GM23248 (cell line): ENCODE results near the gene PGGHG. TPM values are rescaled to one million over a fixed set of nuclear protein-coding genes. Genes with fewer than 3 reads are reported as not detected.

ENCODE experiments used
- DNase-seq: peaks from one replicate; pipeline ENCODE4 v3.0.0-alpha.2; 2015
- H2AFZ ChIP-seq: fragments of 200-600 bp; sonication (generic); 2 replicates; pipeline ENCODE4 v1.6.1; 2016; ENCODE audit warnings: antibody characterized with exemption
- H3F3A ChIP-seq: fragments of 200-600 bp; sonication (generic); 2 replicates; pipeline ENCODE4 v1.6.1; 2016; ENCODE audit warnings: mild to moderate bottlenecking, antibody characterized with exemption, mixed run types; ENCODE audit not compliant: insufficient read depth
- H3K27ac ChIP-seq: fragments of 200-600 bp; sonication (generic); 2 replicates; pipeline ENCODE4 v1.5.1; 2016; ENCODE audit warnings: mild to moderate bottlenecking
- H3K27me3 ChIP-seq: fragments of 200-600 bp; sonication (generic); replicated peaks from 2 replicates; pipeline ENCODE4 v1.6.1; 2016; ENCODE audit warnings: mild to moderate bottlenecking; ENCODE audit not compliant: insufficient read depth
- H3K36me3 ChIP-seq: fragments of 200-600 bp; sonication (generic); 2 replicates; pipeline ENCODE4 v1.6.1; 2016; ENCODE audit warnings: low read depth, mild to moderate bottlenecking
- H3K4me1 ChIP-seq: fragments of 200-600 bp; sonication (generic); 2 replicates; pipeline ENCODE4 v1.6.1; 2016; ENCODE audit warnings: mild to moderate bottlenecking; ENCODE audit not compliant: insufficient read depth
- H3K4me2 ChIP-seq: fragments of 200-600 bp; sonication (generic); one replicate; pipeline ENCODE4 v1.6.1; 2016; ENCODE audit warnings: mild to moderate bottlenecking; ENCODE audit not compliant: unreplicated experiment
- H3K4me3 ChIP-seq: fragments of 200-600 bp; sonication (generic); 2 replicates; pipeline ENCODE4 v1.5.1; 2016; ENCODE audit warnings: mild to moderate bottlenecking
- H3K79me2 ChIP-seq: fragments of 200-600 bp; sonication (generic); 2 replicates; pipeline ENCODE4 v1.6.1; 2016; ENCODE audit warnings: mild to moderate bottlenecking; ENCODE audit not compliant: insufficient read depth
- H3K9ac ChIP-seq: fragments of 200-600 bp; sonication (generic); 2 replicates; pipeline ENCODE4 v1.6.1; 2016; ENCODE audit warnings: mild to moderate bottlenecking
- H3K9me2 ChIP-seq: fragments of 200-600 bp; sonication (generic); 2 replicates; pipeline ENCODE4 v1.6.1; 2016; ENCODE audit warnings: mixed run types, mild to moderate bottlenecking, moderate library complexity; ENCODE audit not compliant: insufficient read depth
- H3K9me3 ChIP-seq: fragments of 200-600 bp; sonication (generic); one replicate; pipeline ENCODE4 v1.6.1; 2017; ENCODE audit warnings: low read depth
- H4K20me1 ChIP-seq: fragments of 200-600 bp; sonication (generic); 2 replicates; pipeline ENCODE4 v1.6.0; 2016; ENCODE audit not compliant: insufficient read depth
- EZH2 ChIP-seq: fragments of 200-600 bp; sonication (generic); IDR thresholded peaks from 2 replicates; pipeline ENCODE4 v1.6.1; 2018; ENCODE audit warnings: antibody characterized with exemption, mild to moderate bottlenecking; ENCODE audit not compliant: insufficient read depth, poor library complexity, severe bottlenecking
- EZH2phosphoT487 ChIP-seq: fragments of 200-600 bp; sonication (generic); IDR thresholded peaks from 2 replicates; pipeline ENCODE4 v1.6.1; 2018; ENCODE audit warnings: antibody characterized with exemption, moderate library complexity, mild to moderate bottlenecking, low read depth; ENCODE audit not compliant: insufficient read depth
- WGBS, 2 experiments: methylation state at CpG; one replicate each; pipeline ENCODE4 v1.1.6; 2015 to 2017; ENCODE audit warnings: low lambda C conversion rate in 2 of 2, low coverage in 1 of 2; ENCODE audit errors: missing lambda C conversion rate in 2 of 2; 5-methylcytosine and 5-hydroxymethylcytosine counted together
- in situ Hi-C: fragments of 300-500 bp; cut with MboI; formaldehyde crosslinking; loops from 2 replicates; pipeline ENCODE4 v1.15.0; 2020
- polyA plus RNA-seq: library from polyadenylated mRNA; unstranded; fragments of >200 nt; fragmentation: Nextera tagmentation; extraction: Ambion mirVana; gene quantifications from 2 replicates; pipeline ENCODE4 v1.2.1, GENCODE V29; 2016
- total RNA-seq: library from RNA; depleted of rRNA; stranded (reverse); fragments of >200 nt; shearing (Covaris generic); gene quantifications from 2 replicates; pipeline ENCODE4 v1.2.3, GENCODE V29; 2014

PGGHG gene
- total and polyA plus RNA-seq, 2 experiments from 2014 or later, result 4.6 to 14.2 TPM

DNA sequence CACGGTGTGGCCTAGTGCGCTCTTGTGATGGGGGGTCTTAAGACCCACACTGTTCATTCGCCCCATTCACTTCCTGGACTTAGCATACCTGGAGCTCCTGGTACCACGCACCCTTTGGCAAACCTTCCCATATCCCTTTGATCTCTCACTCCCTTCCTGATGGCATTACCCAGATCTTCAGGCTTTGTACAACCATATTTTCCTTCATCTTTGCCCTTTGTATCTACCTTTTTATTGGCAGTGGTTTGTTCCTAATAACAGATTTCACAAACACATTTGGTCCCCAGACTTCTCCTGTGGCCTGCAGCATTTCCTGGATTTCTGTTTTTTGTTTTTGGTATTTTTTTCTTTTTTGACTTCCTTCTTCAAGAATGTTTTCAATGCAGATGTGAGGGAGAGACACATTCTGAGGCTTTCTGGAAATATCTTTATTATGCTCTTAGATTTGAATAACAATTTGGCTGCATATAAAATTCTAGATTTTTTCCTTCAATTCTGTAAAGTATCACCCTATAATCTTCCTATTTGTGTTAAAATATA, 47.8 kb downstream of the PGGHG start:
- H3K27me3 ChIP-seq, result no peaks in the 10 kb centered on the region
- no peaks in the 10 kb centered on the region for H3K79me2 ChIP-seq
- H3F3A ChIP-seq, result no peaks in the 10 kb centered on the region
- no peaks in the 10 kb centered on the region for H3K9me2 ChIP-seq
- no peak for TF ChIP-seq EZH2
- TF ChIP-seq EZH2phosphoT487, result no peak
- peaks cover 8% of the 10 kb centered on the region for H3K4me1 ChIP-seq
- no peak overlapping the region for H3K4me3 ChIP-seq
- H3K27ac ChIP-seq, result no peak overlapping the region
- in situ Hi-C loops, result no loop called here
- H2AFZ ChIP-seq, result 0 out of 2 replicates have a peak overlapping the region, but pooled peaks have one; percentile 30
- DNase-seq, result no peak
- WGBS, 2 experiments, result 68 to 72% methylated on average over 4 of the region's 4 CpGs
- H3K4me2 ChIP-seq, result no peak overlapping the region
- no peaks in the 10 kb centered on the region for H3K9me3 ChIP-seq
- H3K36me3 ChIP-seq, result no peaks in the 10 kb centered on the region
- no peaks in the 10 kb centered on the region for H4K20me1 ChIP-seq
- H3K9ac ChIP-seq, result no peak overlapping the region

DNA sequence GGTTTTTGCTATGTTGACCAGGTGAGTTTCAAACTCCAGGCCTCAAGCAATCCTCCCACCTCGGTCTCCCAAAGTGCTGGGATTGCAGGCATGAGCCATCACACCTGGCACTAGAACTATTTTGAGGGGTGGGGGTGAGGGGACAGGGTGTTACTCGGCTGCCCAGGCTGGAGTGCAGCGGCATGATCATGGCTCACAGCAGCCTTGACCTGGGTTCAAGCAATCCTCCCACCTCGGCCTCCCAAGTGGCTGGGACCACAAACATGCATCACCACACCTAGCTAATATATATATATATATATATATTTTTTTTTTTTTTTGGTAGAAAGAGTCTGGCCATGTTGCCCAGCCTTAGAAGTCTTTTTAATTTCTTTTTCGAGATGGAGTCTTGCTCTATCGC, 48.8 kb downstream of the PGGHG start:
- Histone ChIP-seq H3K9me2 (no peaks in the 10 kb centered on the region), H3K27me3 (no peaks in the 10 kb centered on the region), H3F3A (0 out of 2 replicates have a peak, but pooled peaks cover 6% of the 10 kb centered on the region), H3K79me2 (no peaks in the 10 kb centered on the region), H2AFZ (no peak overlapping the region), H3K9me3 (no peaks in the 10 kb centered on the region), H3K9ac (no peak overlapping the region), H3K27ac (no peak overlapping the region), H3K4me3 (no peak overlapping the region), H4K20me1 (no peaks in the 10 kb centered on the region), H3K36me3 (no peaks in the 10 kb centered on the region), H3K4me1 (peaks cover 8% of the 10 kb centered on the region), H3K4me2 (no peak overlapping the region)
- TF ChIP-seq EZH2 (no peak), EZH2phosphoT487 (no peak)
- 87 to 90% methylated on average over 6 of the region's 6 CpGs for WGBS, 2 experiments
- DNase-seq, result no peak
- in situ Hi-C loops, result no loop called here

DNA sequence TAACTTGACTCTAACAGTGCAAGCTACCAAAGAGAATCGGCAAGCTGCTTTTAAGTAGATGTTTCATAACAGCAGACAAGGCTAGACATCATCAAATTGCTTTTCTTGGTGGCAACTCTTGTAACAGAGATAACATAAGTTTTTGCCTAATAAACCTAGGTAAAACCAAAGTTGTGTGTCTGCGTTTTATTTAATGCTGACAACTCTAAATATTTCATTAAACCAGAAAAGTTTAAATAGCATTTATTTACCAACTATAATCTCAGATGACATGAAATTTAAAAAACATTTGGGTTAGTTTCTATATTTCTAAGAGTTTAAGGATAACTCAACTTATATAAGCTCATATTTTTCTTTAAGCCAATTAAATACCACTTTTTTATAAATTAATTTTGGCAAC, 51.0 kb downstream of the PGGHG start:
- Histone ChIP-seq H3K9ac (no peak overlapping the region), H3K27ac (no peak overlapping the region), H3K79me2 (no peaks in the 10 kb centered on the region), H3K9me3 (no peaks in the 10 kb centered on the region), H3F3A (0 out of 2 replicates have a peak, but pooled peaks cover 6% of the 10 kb centered on the region), H3K27me3 (no peaks in the 10 kb centered on the region), H3K9me2 (no peaks in the 10 kb centered on the region), H3K4me2 (no peak overlapping the region), H2AFZ (no peak overlapping the region), H4K20me1 (no peaks in the 10 kb centered on the region), H3K36me3 (no peaks in the 10 kb centered on the region), H3K4me1 (peaks cover 8% of the 10 kb centered on the region), H3K4me3 (no peak overlapping the region)
- 72 to 75% methylated on average over 2 of the region's 2 CpGs for WGBS, 2 experiments
- no peak for DNase-seq
- no peak for TF ChIP-seq EZH2phosphoT487
- TF ChIP-seq EZH2, result no peak
- in situ Hi-C loops, result no loop called here

DNA sequence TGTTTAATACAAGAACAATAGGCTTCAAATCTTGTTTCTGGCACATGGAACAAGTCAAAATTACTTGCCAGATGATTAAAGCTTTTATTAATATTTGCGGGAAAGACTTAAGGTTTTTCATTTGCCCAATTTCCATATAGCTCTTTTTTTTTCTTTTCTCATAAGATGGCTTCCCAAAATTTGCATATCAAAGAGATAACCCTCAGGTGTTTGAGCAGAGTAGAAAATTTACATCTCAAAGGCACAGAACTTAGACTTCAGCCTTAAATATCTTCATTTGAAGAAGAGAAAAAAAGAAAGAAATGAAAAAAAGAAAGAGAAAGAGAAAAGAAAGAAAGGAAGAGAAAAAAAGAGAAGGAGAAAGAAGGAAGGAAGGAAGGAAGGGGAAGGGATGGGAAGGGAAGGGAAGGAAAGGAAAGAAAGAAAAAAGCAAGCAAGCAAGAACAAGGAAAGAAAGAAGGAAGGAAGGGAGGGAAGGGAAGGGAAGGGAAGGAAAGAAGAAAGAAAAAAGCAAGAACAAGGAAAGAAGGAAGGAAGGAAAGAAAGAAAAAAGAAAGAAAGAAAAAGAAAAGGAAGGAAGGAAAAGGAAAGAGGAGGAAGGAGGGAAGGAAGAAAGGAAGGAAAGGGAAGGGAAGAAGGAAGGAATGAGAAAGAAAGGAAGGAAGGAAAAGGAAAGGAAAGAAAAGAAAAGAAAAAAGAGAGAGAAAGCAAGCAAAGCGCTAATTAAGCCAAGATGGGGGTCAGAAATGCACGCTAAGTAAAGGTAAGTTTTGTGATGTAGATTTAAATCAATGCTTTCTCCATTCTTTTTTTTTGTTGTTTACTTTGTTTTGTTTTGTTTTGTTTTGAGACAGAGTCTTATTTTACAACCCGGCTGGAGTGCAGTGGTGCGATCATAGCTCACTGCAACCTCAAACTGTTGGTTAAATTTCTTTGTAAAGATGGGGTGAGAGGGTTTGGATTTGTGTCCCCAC, 51.9 kb downstream of the PGGHG start:
- H3K9me2 ChIP-seq, result no peaks in the 10 kb centered on the region
- no peak overlapping the region for H2AFZ ChIP-seq
- H3K27ac ChIP-seq, result no peak overlapping the region
- TF ChIP-seq EZH2, result no peak
- TF ChIP-seq EZH2phosphoT487, result no peak
- no peaks in the 10 kb centered on the region for H3K79me2 ChIP-seq
- no peaks in the 10 kb centered on the region for H4K20me1 ChIP-seq
- WGBS, 2 experiments, result 49 to 67% methylated on average over 4 to 5 of the region's 5 CpGs
- DNase-seq, result no peak
- no peak overlapping the region for H3K4me2 ChIP-seq
- no peaks in the 10 kb centered on the region for H3K9me3 ChIP-seq
- H3K4me3 ChIP-seq, result no peak overlapping the region
- H3K4me1 ChIP-seq, result peaks cover 3% of the 10 kb centered on the region
- in situ Hi-C loops, result no loop called here
- H3K27me3 ChIP-seq, result no peaks in the 10 kb centered on the region
- H3F3A ChIP-seq, result 0 out of 2 replicates have a peak, but pooled peaks cover 6% of the 10 kb centered on the region
- H3K9ac ChIP-seq, result no peak overlapping the region
- H3K36me3 ChIP-seq, result no peaks in the 10 kb centered on the region
